Measurements from ENCODE around the gene MGMT. TPM values are rescaled to one million over a fixed set of nuclear protein-coding genes. Genes with fewer than 3 reads are reported as not detected.

MGMT gene
- total and polyA plus RNA-seq, 2 donors (not counting 1 experiment from before 2014, with no cell fraction given) = 1.9 to 29.1 TPM

DNA sequence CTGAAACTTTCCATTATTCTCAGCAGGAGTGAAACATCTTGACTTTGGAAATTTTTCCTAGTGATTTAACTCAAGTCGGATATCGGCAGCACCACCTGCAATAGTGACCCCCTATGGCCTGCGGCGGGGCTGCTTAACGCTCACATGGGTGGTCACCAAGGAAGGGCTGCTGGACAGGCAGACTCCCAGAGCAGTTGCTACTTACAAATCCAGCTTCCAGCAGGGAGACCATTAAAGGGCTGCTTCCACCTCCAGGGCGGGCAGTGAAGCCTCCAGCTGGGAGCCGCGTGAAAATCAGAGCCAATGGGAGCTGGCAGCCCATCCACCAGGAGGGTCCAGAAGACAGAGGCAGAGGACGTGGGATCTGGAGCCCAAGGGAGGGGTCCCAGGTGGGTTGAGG lies 122.5 kb downstream of the MGMT start:
- H2AFZ ChIP-seq (ENCODE audit: low read length) = no peak overlapping the region
- DNase-seq (ENCODE audit: low read depth in 2 of 2) = no peak
- no peak for TF ChIP-seq EZH2 (IDR thresholded peaks at IDR 0.05; ENCODE audit: low read length, missing control alignments)
- TF ChIP-seq, protein P1, sequence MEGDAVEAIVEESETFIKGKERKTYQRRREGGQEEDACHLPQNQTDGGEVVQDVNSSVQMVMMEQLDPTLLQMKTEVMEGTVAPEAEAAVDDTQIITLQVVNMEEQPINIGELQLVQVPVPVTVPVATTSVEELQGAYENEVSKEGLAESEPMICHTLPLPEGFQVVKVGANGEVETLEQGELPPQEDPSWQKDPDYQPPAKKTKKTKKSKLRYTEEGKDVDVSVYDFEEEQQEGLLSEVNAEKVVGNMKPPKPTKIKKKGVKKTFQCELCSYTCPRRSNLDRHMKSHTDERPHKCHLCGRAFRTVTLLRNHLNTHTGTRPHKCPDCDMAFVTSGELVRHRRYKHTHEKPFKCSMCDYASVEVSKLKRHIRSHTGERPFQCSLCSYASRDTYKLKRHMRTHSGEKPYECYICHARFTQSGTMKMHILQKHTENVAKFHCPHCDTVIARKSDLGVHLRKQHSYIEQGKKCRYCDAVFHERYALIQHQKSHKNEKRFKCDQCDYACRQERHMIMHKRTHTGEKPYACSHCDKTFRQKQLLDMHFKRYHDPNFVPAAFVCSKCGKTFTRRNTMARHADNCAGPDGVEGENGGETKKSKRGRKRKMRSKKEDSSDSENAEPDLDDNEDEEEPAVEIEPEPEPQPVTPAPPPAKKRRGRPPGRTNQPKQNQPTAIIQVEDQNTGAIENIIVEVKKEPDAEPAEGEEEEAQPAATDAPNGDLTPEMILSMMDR (conservative IDR thresholded peaks at IDR 0.05 in 1 of 2, IDR thresholded peaks at IDR 0.05 in 1 of 2; ENCODE audit: low read depth in 1 of 2, low read length in 2 of 2) = no peak
- no peak overlapping the region for H3K4me2 ChIP-seq (ENCODE audit: extremely low read depth, insufficient read depth, low read length)
- no peaks in the 10 kb centered on the region for H3K36me3 ChIP-seq (ENCODE audit: control insufficient read depth, insufficient read depth, low read length)
- H3K4me3 ChIP-seq (replicated peaks in 1 of 4; ENCODE audit: control extremely low read depth in 1 of 4, insufficient read depth in 1 of 4, low read depth in 3 of 4, low read length in 4 of 4) = no peak overlapping the region
- no peaks in the 10 kb centered on the region for H4K20me1 ChIP-seq (ENCODE audit: control insufficient read depth, extremely low read depth, insufficient read depth, low read length)
- no peaks in the 10 kb centered on the region for H3K9me3 ChIP-seq (ENCODE audit: control insufficient read depth, insufficient read depth, low read depth, low read length)
- no peaks in the 10 kb centered on the region for H3K79me2 ChIP-seq (ENCODE audit: control insufficient read depth, insufficient read depth, low read length)
- no peak overlapping the region for H3K9ac ChIP-seq (ENCODE audit: insufficient read depth, low read length)
- H3K27ac ChIP-seq (ENCODE audit: insufficient read depth, low read length) = no peak overlapping the region
- no peaks in the 10 kb centered on the region for H3K4me1 ChIP-seq (ENCODE audit: control insufficient read depth, extremely low read depth, insufficient read depth, low read length)
- no peaks in the 10 kb centered on the region for H3K27me3 ChIP-seq (ENCODE audit: control insufficient read depth, insufficient read depth, low read length)

DNA sequence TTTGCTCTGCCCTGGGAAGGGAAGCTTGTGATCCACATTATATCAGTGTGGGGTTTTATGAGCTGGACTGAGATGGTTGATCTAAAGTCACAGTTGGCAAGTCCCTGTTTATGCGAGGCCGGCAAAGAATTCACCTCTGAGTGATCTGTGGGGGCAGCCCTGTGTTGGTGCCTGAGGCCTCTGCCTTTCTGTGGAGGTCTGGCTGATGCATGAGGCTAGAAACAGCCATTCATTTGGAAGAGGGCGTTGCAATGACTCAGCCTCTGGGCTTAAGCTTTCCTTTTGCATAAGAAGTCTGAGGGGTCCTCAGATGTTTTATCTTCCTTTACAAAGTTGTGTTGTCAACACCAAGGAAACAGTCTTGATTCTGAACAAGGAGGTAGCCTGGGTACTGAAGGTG lies 126.9 kb downstream of the MGMT start:
- Histone ChIP-seq H3K36me3 (ENCODE audit: control insufficient read depth, insufficient read depth, low read length) (no peaks in the 10 kb centered on the region), H3K4me1 (ENCODE audit: control insufficient read depth, extremely low read depth, insufficient read depth, low read length) (no peaks in the 10 kb centered on the region), H2AFZ (ENCODE audit: low read length) (no peak overlapping the region), H3K79me2 (ENCODE audit: control insufficient read depth, insufficient read depth, low read length) (no peaks in the 10 kb centered on the region), H3K27ac (ENCODE audit: insufficient read depth, low read length) (no peak overlapping the region), H4K20me1 (ENCODE audit: control insufficient read depth, extremely low read depth, insufficient read depth, low read length) (no peaks in the 10 kb centered on the region), H3K9ac (ENCODE audit: insufficient read depth, low read length) (no peak overlapping the region), H3K4me3 (replicated peaks in 1 of 4; ENCODE audit: control extremely low read depth in 1 of 4, insufficient read depth in 1 of 4, low read depth in 3 of 4, low read length in 4 of 4) (no peak overlapping the region), H3K9me3 (ENCODE audit: control insufficient read depth, insufficient read depth, low read depth, low read length) (no peaks in the 10 kb centered on the region), H3K27me3 (ENCODE audit: control insufficient read depth, insufficient read depth, low read length) (no peaks in the 10 kb centered on the region), H3K4me2 (ENCODE audit: extremely low read depth, insufficient read depth, low read length) (no peak overlapping the region)
- TF ChIP-seq EZH2 (IDR thresholded peaks at IDR 0.05; ENCODE audit: low read length, missing control alignments) = no peak
- TF ChIP-seq, protein P1 (conservative IDR thresholded peaks at IDR 0.05 in 1 of 2, IDR thresholded peaks at IDR 0.05 in 1 of 2; ENCODE audit: low read depth in 1 of 2, low read length in 2 of 2) = no peak
- no peak for DNase-seq (ENCODE audit: low read depth in 2 of 2)

GRCh38 chr10:129594811-129595210 lies 127.8 kb downstream of the MGMT start:
- H4K20me1 ChIP-seq (ENCODE audit: control insufficient read depth, extremely low read depth, insufficient read depth, low read length) = no peaks in the 10 kb centered on the region
- no peak overlapping the region for H3K9ac ChIP-seq (ENCODE audit: insufficient read depth, low read length)
- H3K36me3 ChIP-seq (ENCODE audit: control insufficient read depth, insufficient read depth, low read length) = no peaks in the 10 kb centered on the region
- no peak overlapping the region for H2AFZ ChIP-seq (ENCODE audit: low read length)
- H3K4me2 ChIP-seq (ENCODE audit: extremely low read depth, insufficient read depth, low read length) = no peak overlapping the region
- no peaks in the 10 kb centered on the region for H3K27me3 ChIP-seq (ENCODE audit: control insufficient read depth, insufficient read depth, low read length)
- H3K4me1 ChIP-seq (ENCODE audit: control insufficient read depth, extremely low read depth, insufficient read depth, low read length) = no peaks in the 10 kb centered on the region
- DNase-seq (ENCODE audit: low read depth in 2 of 2) = no peak
- no peak overlapping the region for H3K27ac ChIP-seq (ENCODE audit: insufficient read depth, low read length)
- no peaks in the 10 kb centered on the region for H3K79me2 ChIP-seq (ENCODE audit: control insufficient read depth, insufficient read depth, low read length)
- H3K4me3 ChIP-seq (replicated peaks in 1 of 4; ENCODE audit: control extremely low read depth in 1 of 4, insufficient read depth in 1 of 4, low read depth in 3 of 4, low read length in 4 of 4) = no peak overlapping the region
- H3K9me3 ChIP-seq (ENCODE audit: control insufficient read depth, insufficient read depth, low read depth, low read length) = no peaks in the 10 kb centered on the region
- TF ChIP-seq, protein P1 (conservative IDR thresholded peaks at IDR 0.05 in 1 of 2, IDR thresholded peaks at IDR 0.05 in 1 of 2; ENCODE audit: low read depth in 1 of 2, low read length in 2 of 2) = no peak
- TF ChIP-seq EZH2 (IDR thresholded peaks at IDR 0.05; ENCODE audit: low read length, missing control alignments) = no peak

Measured in fibroblast of lung (primary cell).